H1 (cell line): Measurements from ENCODE around the gene RAPH1. TPM values are rescaled to one million over a fixed set of nuclear protein-coding genes. Genes with fewer than 3 reads are reported as not detected.

Source experiments
- CTCF ChIA-PET: fragments of 300-600 bp; sonication (Branson Sonifier 250); formaldehyde crosslinking; loops from one replicate; lab custom pipeline; 2021; ENCODE audit not compliant: partially characterized antibody; lab: Charles Lee
- POLR2A ChIA-PET: fragments of 300-600 bp; sonication (Branson Sonifier 250); formaldehyde crosslinking; loops from one replicate; lab custom pipeline; 2021; ENCODE audit warnings: inconsistent platforms; ENCODE audit not compliant: partially characterized antibody; lab: Charles Lee
- DNase-seq, 2 experiments: peaks; one replicate each; pipeline versions ENCODE4 v3.0.0 to v3.0.0-alpha.2; 2010 to 2022; ENCODE audit warnings: low spot score in 2 of 2, low read depth in 1 of 2, mixed read lengths in 1 of 2
- FAIRE-seq: peaks from 2 replicates; lab custom pipeline; 2011; peaks lifted over from hg19 to GRCh38; lab: Jason Lieb, UNC
- H2AFZ ChIP-seq: 2 replicates; pipeline ENCODE4 v1.8.1; 2012; ENCODE audit warnings: low read length, inconsistent platforms
- H2AK5ac ChIP-seq: 2 replicates; pipeline ENCODE4 v1.6.1; 2013; ENCODE audit warnings: low read depth, low read length
- H2BK120ac ChIP-seq: replicated peaks from 2 replicates; pipeline ENCODE3; 2013; ENCODE audit warnings: low read depth, low read length, inconsistent platforms
- H2BK12ac ChIP-seq: 2 replicates; pipeline ENCODE4 v1.6.1; 2013; ENCODE audit warnings: low read depth, low read length
- H2BK15ac ChIP-seq: 2 replicates; pipeline ENCODE4 v1.6.1; 2013; ENCODE audit warnings: low read length
- H2BK20ac ChIP-seq: 2 replicates; pipeline ENCODE4 v1.6.1; 2013; ENCODE audit warnings: low read length
- H2BK5ac ChIP-seq: 2 replicates; pipeline ENCODE4 v1.6.1; 2013; ENCODE audit warnings: low read depth, low read length
- H3K14ac ChIP-seq: 2 replicates; pipeline ENCODE4 v1.6.1; 2013; ENCODE audit warnings: inconsistent platforms; ENCODE audit not compliant: insufficient read length
- H3K18ac ChIP-seq: 2 replicates; pipeline ENCODE4 v1.6.1; 2013; ENCODE audit warnings: low read length; ENCODE audit errors: extremely low read depth
- H3K23ac ChIP-seq: 2 replicates; pipeline ENCODE4 v1.6.1; 2013; ENCODE audit warnings: inconsistent platforms; ENCODE audit not compliant: insufficient read length
- H3K23me2 ChIP-seq: 2 replicates; pipeline ENCODE4 v1.6.1; 2013; ENCODE audit warnings: low read depth, low read length
- H3K27ac ChIP-seq: 2 replicates; pipeline ENCODE4 v1.6.1; 2011; ENCODE audit warnings: low read depth, low read length, inconsistent platforms
- H3K27me3 ChIP-seq, 4 experiments: replicated peaks in 1 of 4; 1 replicate in 1 of 4; 2 replicates in 3 of 4; pipeline versions ENCODE4 v1.6.1 to v1.8.1; 2011 to 2013; ENCODE audit warnings: low read length in 3 of 4, mild to moderate bottlenecking in 3 of 4, inconsistent platforms in 2 of 4, mixed read lengths in 2 of 4, moderate library complexity in 1 of 4; ENCODE audit not compliant: control insufficient read depth in 3 of 4, insufficient read depth in 3 of 4; ENCODE audit errors: extremely low read depth in 1 of 4
- H3K36me3 ChIP-seq, 4 experiments: 2 replicates each; pipeline versions ENCODE4 v1.6.1 to v1.8.1; 2011 to 2013; ENCODE audit warnings: mild to moderate bottlenecking in 4 of 4, low read length in 3 of 4, moderate library complexity in 2 of 4, control low read depth in 1 of 4, inconsistent platforms in 1 of 4; ENCODE audit not compliant: insufficient read depth in 4 of 4, control insufficient read depth in 2 of 4
- H3K4ac ChIP-seq: replicated peaks from 2 replicates; pipeline ENCODE3; 2013; ENCODE audit warnings: low read length, low read depth, mixed read lengths, inconsistent platforms; ENCODE audit not compliant: insufficient read length
- H3K4me1 ChIP-seq, 4 experiments: replicated peaks in 1 of 4; 1 replicate in 1 of 4; 2 replicates in 3 of 4; pipeline versions ENCODE4 v1.6.1 to v1.8.1; 2011 to 2013; ENCODE audit warnings: low read length in 3 of 4, inconsistent platforms in 2 of 4, mixed read lengths in 1 of 4; ENCODE audit not compliant: insufficient read depth in 4 of 4, control insufficient read depth in 3 of 4
- H3K4me2 ChIP-seq, 2 experiments: 2 replicates each; pipeline versions ENCODE4 v1.6.1 to v1.8.1; 2011 to 2013; ENCODE audit warnings: low read depth in 2 of 2, low read length in 2 of 2, control low read depth in 1 of 2, inconsistent platforms in 1 of 2, mild to moderate bottlenecking in 1 of 2; ENCODE audit not compliant: insufficient read depth in 1 of 2
- H3K4me3 ChIP-seq, 4 experiments: fragments of 200-600, 300-600 bp in 1 of 4; sonication (generic), shearing (Covaris generic), sonication (Bioruptor Twin) in 1 of 4; 2 replicates each; pipeline versions ENCODE4 v1.5.1 to v1.8.1; 2011 to 2016; ENCODE audit warnings: low read length in 4 of 4, low read depth in 3 of 4, control low read depth in 2 of 4, inconsistent platforms in 2 of 4, mild to moderate bottlenecking in 2 of 4, mixed read lengths in 1 of 4, moderate library complexity in 1 of 4; ENCODE audit not compliant: insufficient read depth in 2 of 4; ENCODE audit errors: extremely low read depth in 1 of 4
- H3K56ac ChIP-seq: replicated peaks from 2 replicates; pipeline ENCODE3; 2013; ENCODE audit warnings: low read depth, mild to moderate bottlenecking, mixed read lengths, low read length, inconsistent platforms; ENCODE audit not compliant: insufficient read length
- H3K79me1 ChIP-seq: 2 replicates; pipeline ENCODE4 v1.6.1; 2013; ENCODE audit warnings: low read depth, low read length, control low read depth
- H3K79me2 ChIP-seq, 2 experiments: 2 replicates each; pipeline versions ENCODE4 v1.6.1 to v1.8.1; 2012 to 2013; ENCODE audit warnings: low read length in 2 of 2, mild to moderate bottlenecking in 2 of 2, inconsistent platforms in 1 of 2; ENCODE audit not compliant: insufficient read depth in 2 of 2, control insufficient read depth in 1 of 2
- H3K9ac ChIP-seq, 4 experiments: replicated peaks in 1 of 4; 1 replicate in 1 of 4; 2 replicates in 3 of 4; pipeline versions ENCODE4 v1.6.1 to v1.8.1; 2011 to 2013; ENCODE audit warnings: low read depth in 3 of 4, low read length in 3 of 4, control low read depth in 2 of 4, mild to moderate bottlenecking in 2 of 4, moderate library complexity in 2 of 4, inconsistent platforms in 1 of 4; ENCODE audit errors: extremely low read depth in 1 of 4
- H3K9me3 ChIP-seq, 2 experiments: 2 replicates each; pipeline versions ENCODE4 v1.6.1 to v1.8.1; 2012 to 2013; ENCODE audit warnings: mild to moderate bottlenecking in 2 of 2, moderate library complexity in 2 of 2, control low read depth in 1 of 2, inconsistent platforms in 1 of 2, low read depth in 1 of 2, low read length in 1 of 2, mixed read lengths in 1 of 2; ENCODE audit not compliant: insufficient read depth in 2 of 2
- H4K20me1 ChIP-seq, 2 experiments: replicated peaks in 1 of 2; 2 replicates each; pipeline versions ENCODE3 to v1.8.1; 2011 to 2013; ENCODE audit warnings: inconsistent platforms in 2 of 2, low read length in 2 of 2, mild to moderate bottlenecking in 1 of 2; ENCODE audit not compliant: insufficient read depth in 2 of 2, control insufficient read depth in 1 of 2
- H4K5ac ChIP-seq: 2 replicates; pipeline ENCODE4 v1.6.1; 2013; ENCODE audit warnings: low read length, low read depth, mixed read lengths, inconsistent platforms; ENCODE audit not compliant: insufficient read length
- H4K8ac ChIP-seq: 2 replicates; pipeline ENCODE4 v1.8.0; 2013; ENCODE audit warnings: mild to moderate bottlenecking, moderate library complexity, low read length, inconsistent platforms; ENCODE audit not compliant: insufficient read depth; ENCODE audit errors: extremely low read depth
- H4K91ac ChIP-seq: replicated peaks from 2 replicates; pipeline ENCODE3; 2013; ENCODE audit warnings: low read length, mixed read lengths, inconsistent platforms; ENCODE audit not compliant: insufficient read length
- ASH2L ChIP-seq: fragments of 200-600, 300-600 bp; sonication (generic); IDR thresholded peaks from one replicate; pipeline ENCODE4 v1.7.1; 2017; ENCODE audit warnings: low read length
- BACH1 ChIP-seq: IDR thresholded peaks from 2 replicates; pipeline ENCODE4 v1.6.1; 2012; ENCODE audit warnings: low read length, improper control_type of control experiment
- CREB1 ChIP-seq: IDR thresholded peaks from 2 replicates; pipeline ENCODE4 v1.6.1; 2012; ENCODE audit warnings: inconsistent platforms
- CTBP2 ChIP-seq: IDR thresholded peaks from 2 replicates; pipeline ENCODE4 v1.7.0; 2011; ENCODE audit warnings: borderline replicate concordance, mild to moderate bottlenecking, moderate library complexity, mixed read lengths, low read length; ENCODE audit not compliant: insufficient read depth, insufficient read length
- GABPA ChIP-seq: IDR thresholded peaks from 2 replicates; pipeline ENCODE4 v1.6.1; 2011; ENCODE audit warnings: mild to moderate bottlenecking, low read length, moderate library complexity, borderline replicate concordance; ENCODE audit not compliant: insufficient read depth
- HDAC6 ChIP-seq: IDR thresholded peaks from one replicate; pipeline ENCODE4 v1.7.1; 2012; ENCODE audit warnings: low read depth, mild to moderate bottlenecking, inconsistent platforms, low read length, moderate library complexity
- KDM4A ChIP-seq: IDR thresholded peaks from one replicate; pipeline ENCODE4 v1.7.1; 2012; ENCODE audit warnings: low read depth, mild to moderate bottlenecking, moderate library complexity, low read length, inconsistent platforms; ENCODE audit not compliant: severe bottlenecking
- KDM5A ChIP-seq: fragments of 200-600 bp; IDR thresholded peaks from 2 replicates; pipeline ENCODE4 v1.7.1; 2012; ENCODE audit warnings: mild to moderate bottlenecking, low read length, inconsistent platforms, mixed read lengths
- NRF1 ChIP-seq: IDR thresholded peaks from 2 replicates; pipeline ENCODE4 v1.6.1; 2011; ENCODE audit warnings: mild to moderate bottlenecking, low read depth, low read length, improper control_type of control experiment
- PHF8 ChIP-seq: fragments of 200-600 bp; sonication (generic); conservative IDR thresholded peaks from 2 replicates; pipeline ENCODE4 v1.7.1; 2012; ENCODE audit warnings: low read depth, mild to moderate bottlenecking, inconsistent platforms, low read length, moderate library complexity
- POLR2AphosphoS5 ChIP-seq: IDR thresholded peaks from 2 replicates; pipeline ENCODE4 v1.6.1; 2011; ENCODE audit warnings: low read depth, low read length
- RBBP5 ChIP-seq: IDR thresholded peaks from 2 replicates; pipeline ENCODE4 v1.7.1; 2012; ENCODE audit warnings: low read depth, mild to moderate bottlenecking, inconsistent platforms, low read length, moderate library complexity, borderline replicate concordance
- SIRT6 ChIP-seq: IDR thresholded peaks from one replicate; pipeline ENCODE4 v1.7.1; 2012; ENCODE audit warnings: low read length, inconsistent platforms
- SRF ChIP-seq: IDR thresholded peaks from 2 replicates; pipeline ENCODE4 v1.6.1; 2011; ENCODE audit warnings: mild to moderate bottlenecking, low read depth, low read length, moderate library complexity
- TAF7 ChIP-seq: optimal IDR thresholded peaks from 2 replicates; pipeline ENCODE3; 2011; ENCODE audit warnings: low read depth, mild to moderate bottlenecking, inconsistent platforms, low read length, moderate library complexity, borderline replicate concordance
- TCF12 ChIP-seq: IDR thresholded peaks from 2 replicates; pipeline ENCODE4 v1.6.1; 2011; ENCODE audit warnings: low read depth, mild to moderate bottlenecking, low read length
- polyA plus RNA-seq, 7 experiments: library from polyadenylated mRNA; depleted of rRNA in 3 of 7; stranded (reverse) in 5 of 7; unstranded in 2 of 7; fragments of >200 nt in 5 of 7; fragments of 200-250 nt in 2 of 7; gene quantifications; 1 replicate in 5 of 7; 2 replicates in 1 of 7; 4 replicates in 1 of 7; pipeline versions ENCODE4 v1.2.1 to v1.2.3, GENCODE V29; 2011 to 2013; ENCODE audit warnings: missing spikeins in 2 of 7, mixed read lengths in 2 of 7
- total RNA-seq: library from RNA; stranded (reverse); fragmentation: NEBNext Ultra II Directional; extraction: Animal tissue kit (Norgen Biotek cat#: 25700); gene quantifications from 2 replicates; pipeline ENCODE4 v1.2.1, GENCODE V29; 2021

RAPH1 gene
- total and polyA plus RNA-seq, 2 of the 8 experiments (the other 6 are each of a cell fraction or from before 2014, with no cell fraction given): 3.8 to 27.4 TPM

DNA sequence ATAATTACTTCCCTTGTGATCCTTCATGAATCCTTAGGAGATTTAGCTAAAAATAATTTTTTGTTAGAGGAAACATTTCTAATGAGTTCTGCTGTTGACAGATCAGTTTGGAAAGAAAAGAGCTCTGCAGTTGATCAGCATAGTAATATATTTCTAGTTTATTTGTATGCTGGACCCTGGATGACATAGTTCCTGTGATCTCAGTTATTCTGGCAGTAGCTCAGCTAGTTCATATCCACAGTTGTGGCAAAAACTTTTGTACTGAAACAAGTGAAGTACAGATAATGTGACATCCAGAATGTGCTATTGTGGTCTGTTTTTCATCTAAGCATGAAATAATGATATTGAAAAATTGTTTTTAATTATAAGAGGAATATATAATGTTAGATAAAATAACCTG lies 173.2 kb downstream of the RAPH1 start:
- Histone ChIP-seq H3K18ac (no peak overlapping the region), H2BK15ac (no peak overlapping the region), H3K23ac (no peak overlapping the region), H3K36me3 (peaks cover 0 to 6% (median 3%) of the 10 kb centered on the region in 4 experiments; a peak in 3 of 8 replicates), H2BK5ac (no peak overlapping the region), H4K91ac (no peak overlapping the region), H4K5ac (no peak overlapping the region), H4K8ac (no peak overlapping the region), H3K9ac (no peak overlapping the region), H3K4me3 (no peak overlapping the region), H2BK12ac (no peak overlapping the region), H4K20me1 (peaks cover 6% of the 10 kb centered on the region in 2 experiments), H3K27ac (no peak overlapping the region), H3K14ac (no peak overlapping the region), H3K23me2 (no peaks in the 10 kb centered on the region), H3K9me3 (no peaks in the 10 kb centered on the region), H3K79me1 (peaks cover 2% of the 10 kb centered on the region; the same call in 1 of the 2 replicates), H3K4me2 (no peak overlapping the region), H3K56ac (no peak overlapping the region), H3K4ac (no peak overlapping the region), H2AFZ (no peak overlapping the region), H2AK5ac (no peak overlapping the region), H2BK120ac (no peak overlapping the region), H3K79me2 (peaks cover 0 to 80% of the 10 kb centered on the region in 2 experiments; a peak in 3 of 4 replicates)
- CTCF ChIA-PET: no interaction called here
- no peak for FAIRE-seq
- TF ChIP-seq BACH1: no peak
- no peak for TF ChIP-seq CREB1
- no peak for TF ChIP-seq KDM4A
- no peak for TF ChIP-seq SIRT6
- TF ChIP-seq PHF8: no peak
- TF ChIP-seq TAF7: no peak
- TF ChIP-seq ASH2L: no peak
- no peak for TF ChIP-seq GABPA
- TF ChIP-seq POLR2AphosphoS5: no peak
- TF ChIP-seq KDM5A: no peak
- no peak for TF ChIP-seq RBBP5
- TF ChIP-seq HDAC6: no peak
- TF ChIP-seq TCF12: no peak
- TF ChIP-seq CTBP2: no peak
- TF ChIP-seq NRF1: no peak
- no peak for TF ChIP-seq SRF
- TF ChIP-seq, all 59 proteins: peak for 0
- Histone ChIP-seq H2BK20ac (no peak overlapping the region), H3K4me1 (peaks cover 0 to 2% (median 0%) of the 10 kb centered on the region in 4 experiments; a peak in 1 of 7 replicates), H3K27me3 (no peaks in the 10 kb centered on the region)
- no peak for DNase-seq
- POLR2A ChIA-PET: interaction anchor here (0.8 kb wide), 1 partner anchor 21 kb away, joined by 4 read pairs; no protein-coding TSS in a partner anchor
